Small intestine (tissue), 7 donors: ENCODE data around the gene EEFSEC. TPM values are rescaled to one million over a fixed set of nuclear protein-coding genes. Genes with fewer than 3 reads are reported as not detected.

Experiments
- DNase-seq, 2 donors: peaks; one replicate each; pipeline versions ENCODE4 v3.0.0 to v3.0.0-alpha.2; 2013
- FAIRE-seq: peaks from 2 replicates; lab custom pipeline; 2012; peaks lifted over from hg19 to GRCh38; lab: Jason Lieb, UNC
- H3K27ac ChIP-seq, 3 donors: one replicate each; pipeline ENCODE4 v1.5.1; 2013; ENCODE audit warnings: low read length in 2 of 3, mild to moderate bottlenecking in 2 of 3, control low read depth in 1 of 3, inconsistent platforms in 1 of 3, low read depth in 1 of 3, moderate library complexity in 1 of 3
- H3K27me3 ChIP-seq, 3 donors: one replicate each; pipeline ENCODE4 v1.6.1; 2013; ENCODE audit warnings: low read length in 3 of 3, inconsistent platforms in 1 of 3; ENCODE audit not compliant: control insufficient read depth in 3 of 3, insufficient read depth in 3 of 3
- H3K36me3 ChIP-seq, 3 donors: one replicate each; pipeline ENCODE4 v1.6.1; 2013; ENCODE audit warnings: low read length in 3 of 3, inconsistent platforms in 1 of 3, low read depth in 1 of 3, mild to moderate bottlenecking in 1 of 3, moderate library complexity in 1 of 3; ENCODE audit not compliant: control insufficient read depth in 3 of 3, insufficient read depth in 2 of 3
- H3K4me1 ChIP-seq, 3 donors: one replicate each; pipeline ENCODE4 v1.6.1; 2013; ENCODE audit warnings: low read length in 2 of 3, inconsistent platforms in 1 of 3, low read depth in 1 of 3, mild to moderate bottlenecking in 1 of 3, moderate library complexity in 1 of 3; ENCODE audit not compliant: control insufficient read depth in 3 of 3, insufficient read depth in 2 of 3
- H3K4me3 ChIP-seq, 3 donors: one replicate each; pipeline ENCODE4 v1.5.1; 2013; ENCODE audit warnings: low read length in 3 of 3, control low read depth in 1 of 3, inconsistent platforms in 1 of 3, low read depth in 1 of 3, mild to moderate bottlenecking in 1 of 3, moderate library complexity in 1 of 3
- H3K9me3 ChIP-seq, 2 donors: one replicate each; pipeline ENCODE4 v1.6.1; 2013; ENCODE audit warnings: low read depth in 1 of 2, low read length in 1 of 2; ENCODE audit not compliant: control insufficient read depth in 2 of 2, insufficient read depth in 1 of 2
- WGBS, 3 donors: extraction: QIAGEN DNeasy Blood & Tissue Kit; methylation state at CpG; one replicate each; pipeline ENCODE4 v1.1.7; 2013; 5-methylcytosine and 5-hydroxymethylcytosine counted together
- polyA plus RNA-seq, 4 donors: library from polyadenylated mRNA; stranded (reverse) in 3 of 4; unstranded in 1 of 4; fragments of 200-250 nt in 3 of 4; fragments of 120-200 nt in 1 of 4; gene quantifications; one replicate each; pipeline versions ENCODE4 v1.2.1 to v1.2.3, GENCODE V29; 2013
- donor health status: healthy with polysubstance abuse.
- donor health status: control.
- donor health status: control.
- donor health status: Bipolar disorder and iron deficiency.
- donor health status: healthy.

Gene EEFSEC
- polyA plus RNA-seq, 4 donors = 4.9 to 29.0 (median 10.2) TPM

GRCh38 chr3:128430301-128430700, 277.0 kb downstream of the EEFSEC start:
- Histone ChIP-seq H3K4me1 (peaks cover 0 to 15% (median 0%) of the 10 kb centered on the region in 3 donors), H3K27ac (no peak overlapping the region), H3K4me3 (no peak overlapping the region), H3K9me3 (no peaks in the 10 kb centered on the region), H3K36me3 (no peaks in the 10 kb centered on the region), H3K27me3 (peaks cover 3 to 44% (median 18%) of the 10 kb centered on the region in 3 donors)
- FAIRE-seq = no peak
- DNase-seq = no peak
- WGBS, 3 donors = 73 to 83% (median 74%) methylated on average over 10 of the region's 10 CpGs

GRCh38 chr3:128430731-128431130, 277.4 kb downstream of the EEFSEC start:
- FAIRE-seq (no peak), DNase-seq (no peak)
- peaks cover 0 to 15% (median 0%) of the 10 kb centered on the region in 3 donors for H3K4me1 ChIP-seq
- H3K36me3 ChIP-seq = no peaks in the 10 kb centered on the region
- H3K27ac ChIP-seq = no peak overlapping the region
- peaks cover 3 to 44% (median 18%) of the 10 kb centered on the region in 3 donors for H3K27me3 ChIP-seq
- WGBS, 3 donors = 62 to 80% (median 75%) methylated on average over 8 of the region's 8 CpGs
- H3K9me3 ChIP-seq = no peaks in the 10 kb centered on the region
- no peak overlapping the region for H3K4me3 ChIP-seq

DNA sequence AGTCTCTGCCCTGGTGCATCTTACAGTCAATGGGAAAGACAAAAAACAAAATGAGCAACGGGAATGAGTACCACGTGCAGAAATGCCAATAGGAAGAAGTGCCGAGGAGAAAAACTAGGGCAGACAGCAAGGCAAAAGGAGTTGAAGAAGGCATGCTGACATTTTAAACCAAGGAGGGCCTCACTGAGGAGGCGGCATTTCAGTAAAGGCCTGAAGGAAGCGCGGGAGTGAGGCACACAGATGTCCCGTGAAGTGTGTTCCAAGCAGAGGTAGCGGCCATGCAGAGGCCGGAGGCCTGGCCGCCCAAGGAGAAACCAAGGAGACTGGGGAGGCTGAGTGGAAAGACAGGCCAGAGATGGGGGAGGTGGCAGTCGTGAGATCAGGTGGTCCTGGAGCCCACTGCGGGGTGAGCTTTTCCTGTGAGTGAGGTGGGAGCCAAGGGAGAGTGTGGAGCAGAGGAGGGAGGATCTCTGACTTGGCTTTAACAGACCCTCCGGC, 278.6 kb downstream of the EEFSEC start:
- no peak for FAIRE-seq
- DNase-seq = no peak
- no peaks in the 10 kb centered on the region for H3K36me3 ChIP-seq
- no peak overlapping the region for H3K4me3 ChIP-seq
- no peak overlapping the region for H3K27ac ChIP-seq
- H3K4me1 ChIP-seq = peaks cover 0 to 10% (median 0%) of the 10 kb centered on the region in 3 donors
- H3K9me3 ChIP-seq = no peaks in the 10 kb centered on the region
- 68 to 74% (median 71%) methylated on average over 13 of the region's 13 CpGs for WGBS, 3 donors
- peaks cover 3 to 48% (median 20%) of the 10 kb centered on the region in 3 donors for H3K27me3 ChIP-seq

DNA sequence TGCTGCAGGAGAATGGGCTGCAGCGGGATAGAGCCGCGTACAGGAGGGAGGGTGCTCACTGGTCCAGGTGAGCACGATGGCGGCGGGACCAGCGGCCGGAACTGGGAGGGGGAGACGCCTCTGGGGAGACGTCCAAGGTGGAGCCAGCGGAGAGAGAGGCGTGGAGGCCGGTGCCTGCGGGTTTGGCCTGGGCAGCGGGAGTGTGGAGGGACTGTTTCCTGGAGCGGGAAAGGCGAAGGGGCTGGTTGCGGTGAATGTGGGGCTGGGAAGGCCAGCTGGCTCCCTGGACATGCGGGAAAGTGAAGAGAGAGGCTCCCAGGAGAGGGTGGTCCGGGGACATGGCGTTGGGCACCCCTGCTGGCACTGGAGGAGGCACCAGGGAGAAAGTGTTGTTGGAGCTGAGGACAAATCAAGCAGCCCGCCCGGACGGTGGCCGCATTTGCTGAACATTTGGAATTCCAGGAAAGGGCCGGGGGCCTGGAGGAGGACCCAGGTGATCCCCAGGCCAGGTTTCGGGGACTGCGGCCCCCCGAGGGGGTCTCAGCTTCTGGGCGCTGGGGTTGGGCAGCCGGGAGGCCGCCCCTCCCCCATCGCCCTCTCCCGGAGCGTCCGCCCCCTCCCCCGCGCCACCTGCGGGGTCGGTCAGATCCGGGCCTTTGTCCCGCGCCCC, 279.2 kb downstream of the EEFSEC start:
- peak in 1 of 2 donors; percentile 35 for DNase-seq
- no peaks in the 10 kb centered on the region for H3K9me3 ChIP-seq
- WGBS, 3 donors = 8 to 15% (median 11%) methylated on average over 23 to 43 of the region's 43 CpGs
- peaks cover 0 to 10% (median 0%) of the 10 kb centered on the region in 3 donors for H3K4me1 ChIP-seq
- H3K27ac ChIP-seq = no peak overlapping the region
- no peak for FAIRE-seq
- H3K36me3 ChIP-seq = no peaks in the 10 kb centered on the region
- peaks cover 3 to 45% (median 20%) of the 10 kb centered on the region in 3 donors for H3K27me3 ChIP-seq
- H3K4me3 ChIP-seq = no peak overlapping the region

DNA sequence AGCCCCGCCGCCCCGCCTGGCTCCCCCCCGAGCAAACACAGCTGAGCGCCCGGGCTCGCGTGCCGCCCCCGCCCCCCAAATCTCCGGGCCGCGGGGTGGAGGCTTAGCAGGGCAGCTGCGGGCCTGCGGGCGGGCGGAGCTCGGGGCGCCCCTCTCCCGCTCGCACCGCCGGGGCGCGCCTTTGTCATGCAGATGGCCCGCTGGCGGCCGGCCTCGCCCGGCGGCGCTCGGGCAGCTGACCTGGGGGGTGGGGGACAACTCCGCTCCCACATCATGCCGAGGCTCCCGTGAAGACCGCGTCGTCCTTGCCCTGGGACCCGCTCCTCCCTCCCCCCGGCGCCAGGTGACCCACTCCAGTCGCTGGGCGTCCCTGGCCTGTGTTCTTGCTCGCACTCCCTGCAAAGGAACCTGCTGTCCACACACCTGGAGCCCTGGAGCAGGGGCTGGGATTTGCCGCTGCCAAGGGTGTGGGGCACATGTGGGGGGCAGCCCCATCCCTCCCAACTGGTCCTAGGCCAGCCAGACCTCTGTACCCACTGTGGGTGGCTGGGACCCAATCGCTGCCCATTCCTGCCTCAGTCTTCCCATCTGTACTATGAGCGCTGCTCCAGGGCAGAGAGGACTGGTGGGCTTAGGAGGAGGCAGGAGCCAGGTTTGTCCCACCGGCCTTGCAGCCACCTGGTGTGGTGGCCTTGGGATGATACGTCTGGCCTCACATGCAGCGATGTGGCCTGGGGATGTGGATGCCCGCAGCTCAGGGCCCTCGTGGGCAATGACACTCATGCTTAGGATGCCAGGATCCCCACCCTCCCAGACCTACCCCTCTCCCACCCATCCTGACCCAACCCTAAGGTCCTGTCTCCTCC, 279.9 kb downstream of the EEFSEC start:
- Histone ChIP-seq H3K36me3 (no peaks in the 10 kb centered on the region), H3K9me3 (no peaks in the 10 kb centered on the region), H3K27me3 (peaks cover 3 to 47% (median 20%) of the 10 kb centered on the region in 3 donors), H3K4me3 (no peak overlapping the region), H3K4me1 (peaks cover 0 to 10% (median 0%) of the 10 kb centered on the region in 3 donors), H3K27ac (no peak overlapping the region)
- FAIRE-seq = no peak
- WGBS, 3 donors = 14 to 24% (median 19%) methylated on average over 28 to 53 of the region's 53 CpGs
- peak in 1 of 2 donors; percentile 35 for DNase-seq

GRCh38 chr3:128433837-128434165, 280.5 kb downstream of the EEFSEC start:
- Histone ChIP-seq H3K27ac (no peak overlapping the region), H3K36me3 (no peaks in the 10 kb centered on the region), H3K9me3 (no peaks in the 10 kb centered on the region), H3K4me1 (peaks cover 0 to 10% (median 0%) of the 10 kb centered on the region in 3 donors), H3K4me3 (no peak overlapping the region), H3K27me3 (peaks cover 3 to 51% (median 20%) of the 10 kb centered on the region in 3 donors)
- 30 to 54% (median 37%) methylated on average over 2 of the region's 2 CpGs for WGBS, 3 donors
- FAIRE-seq (no peak), DNase-seq (no peak)

GRCh38 chr3:128434524-128434923, 281.2 kb downstream of the EEFSEC start:
- no peak for DNase-seq
- WGBS, 3 donors = 75 to 89% (median 82%) methylated on average over 2 of the region's 2 CpGs
- Histone ChIP-seq H3K4me3 (no peak overlapping the region), H3K27me3 (peaks cover 3 to 56% (median 20%) of the 10 kb centered on the region in 3 donors), H3K27ac (no peak overlapping the region), H3K4me1 (peaks cover 0 to 10% (median 0%) of the 10 kb centered on the region in 3 donors), H3K9me3 (no peaks in the 10 kb centered on the region), H3K36me3 (no peaks in the 10 kb centered on the region)
- FAIRE-seq = no peak

DNA sequence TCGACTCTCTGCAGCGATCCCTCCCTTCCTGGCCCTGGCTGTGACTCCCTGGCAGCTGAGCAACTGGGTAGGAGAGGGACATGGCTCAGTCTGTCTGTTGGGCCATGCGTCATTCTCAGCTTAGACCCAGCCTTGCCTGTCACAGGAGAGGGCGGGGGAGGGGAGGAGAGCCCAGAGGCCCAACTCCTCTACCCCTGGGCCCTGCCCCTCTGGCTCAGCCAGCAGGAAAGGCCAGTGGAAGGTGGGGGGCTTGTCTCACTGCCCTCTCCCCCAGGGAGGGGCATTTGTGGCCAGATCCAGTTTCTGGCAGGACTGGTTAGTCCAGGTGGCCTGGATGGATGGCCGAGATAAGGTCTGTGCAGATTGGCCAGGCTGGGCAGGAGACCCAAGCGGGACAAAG, 281.8 kb downstream of the EEFSEC start:
- Histone ChIP-seq H3K9me3 (no peaks in the 10 kb centered on the region), H3K4me3 (no peak overlapping the region), H3K36me3 (no peaks in the 10 kb centered on the region), H3K27ac (no peak overlapping the region), H3K4me1 (peaks cover 0 to 10% (median 0%) of the 10 kb centered on the region in 3 donors), H3K27me3 (peaks cover 3 to 57% (median 22%) of the 10 kb centered on the region in 3 donors)
- 70 to 85% (median 80%) methylated on average over 6 of the region's 6 CpGs for WGBS, 3 donors
- DNase-seq (no peak), FAIRE-seq (no peak)
